Measurements from ENCODE around the gene RPS6KA5. TPM values are rescaled to one million over a fixed set of nuclear protein-coding genes. Genes with fewer than 3 reads are reported as not detected.

Gene RPS6KA5
- total RNA-seq, 1 experiment from 2014 or later = 3.8 TPM

- Mint-ChIP-seq H3K27me3 (ENCODE audit: low read depth) (no peaks in the 10 kb centered on the region), H3K4me3 (no peak overlapping the region), H3K9me3 (peaks cover 0 to 3% of the 10 kb centered on the region in 2 experiments; a peak in 1 of 5 replicates), H3K36me3 (ENCODE audit: insufficient read depth in 1 of 3, low read depth in 3 of 3) (peaks cover 0 to 6% (median 3%) of the 10 kb centered on the region in 3 experiments; a peak in 2 of 7 replicates), H3K4me1 (peaks cover 7 to 12% of the 10 kb centered on the region in 2 experiments), H3K27ac (peak overlapping the region in 1 of 3 experiments; percentile 92; a peak in 2 of 7 replicates)
- Histone ChIP-seq H3K79me2 (ENCODE audit: insufficient read depth, low read length) (no peaks in the 10 kb centered on the region), H4K20me1 (ENCODE audit: control insufficient read depth, insufficient read depth, insufficient read length) (no peaks in the 10 kb centered on the region), H2BK15ac (ENCODE audit: low read depth, low read length) (no peak overlapping the region), H2BK120ac (ENCODE audit: low read depth, low read length, poor library complexity, severe bottlenecking) (no peak overlapping the region), H3K23ac (ENCODE audit: insufficient read length, low read depth, low read length) (no peak overlapping the region), H3K14ac (ENCODE audit: insufficient read depth, low read length) (no peak overlapping the region), H2BK20ac (ENCODE audit: low read depth, low read length, poor library complexity, severe bottlenecking) (no peak overlapping the region), H4K8ac (replicated peaks; ENCODE audit: insufficient read length, low read depth, low read length) (no peak overlapping the region), H3K79me1 (ENCODE audit: insufficient read depth, low read depth, low read length, poor library complexity, severe bottlenecking) (no peaks in the 10 kb centered on the region), H3K9me3 (ENCODE audit: control insufficient read depth, low read depth, low read length) (no peaks in the 10 kb centered on the region), H3K27ac (ENCODE audit: insufficient read length, low read depth, low read length) (no peak overlapping the region), H3K23me2 (ENCODE audit: insufficient read length, low read depth, low read length, poor library complexity, severe bottlenecking) (no peaks in the 10 kb centered on the region), H3K9ac (ENCODE audit: extremely low read depth, insufficient read length, low read length) (no peak overlapping the region), H3K4me1 (ENCODE audit: insufficient read depth, low read length) (peaks cover 2% of the 10 kb centered on the region; the same call in 1 of the 2 replicates), H3K27me3 (ENCODE audit: insufficient read depth, low read length) (no peaks in the 10 kb centered on the region), H2BK12ac (ENCODE audit: insufficient read length, low read depth, low read length) (no peak overlapping the region), H4K5ac (ENCODE audit: insufficient read length, low read depth, low read length) (no peak overlapping the region), H3K4me2 (ENCODE audit: insufficient read depth, insufficient read length, low read length) (no peak overlapping the region), H4K91ac (ENCODE audit: insufficient read length, low read depth, low read length) (no peak overlapping the region), H3T11ph (ENCODE audit: low read length) (no peak overlapping the region), H3K18ac (ENCODE audit: insufficient read length, low read depth, low read length) (no peak overlapping the region), H2BK5ac (ENCODE audit: insufficient read length, low read length) (no peak overlapping the region), H3K56ac (ENCODE audit: insufficient read length, low read depth, low read length) (no peak overlapping the region), H3K4ac (ENCODE audit: low read depth, low read length) (no peak overlapping the region), H2AK5ac (ENCODE audit: insufficient read length, low read length) (no peak overlapping the region), H2AFZ (ENCODE audit: low read length) (no peak overlapping the region)
- no peak for TF ChIP-seq CTCF (conservative IDR thresholded peaks at IDR 0.05)
- no peak for DNase-seq
- no CpG with 5 or more reads among the region's 1 CpG for WGBS (ENCODE audit: extremely low coverage, insufficient read length, low lambda C conversion rate)
Measured at GRCh38 chr14:91029456-91030217, 30.8 kb downstream of the RPS6KA5 start.
